OCI-LY7 (cell line): ENCODE results near the gene SRP68. TPM values are rescaled to one million over a fixed set of nuclear protein-coding genes. Genes with fewer than 3 reads are reported as not detected.

ENCODE experiments used
- BruUV-seq: library from RNA; stranded (reverse); fragments of 400-500 nt; replicated peaks from 2 replicates; lab custom pipeline; 2021; lab: Mats Ljungman, UMichigan
- CTCF ChIA-PET: fragments of 300-600 bp; sonication (Branson Sonifier 250); formaldehyde crosslinking; loops from one replicate; lab custom pipeline; 2022; ENCODE audit warnings: antibody characterized with exemption; ENCODE audit not compliant: unreplicated experiment; lab: Charles Lee
- POLR2A ChIA-PET: fragments of 300-600 bp; sonication (Branson Sonifier 250); formaldehyde crosslinking; loops from one replicate; lab custom pipeline; 2022; ENCODE audit warnings: antibody characterized with exemption; lab: Charles Lee
- DNase-seq: peaks from one replicate; pipeline ENCODE4 v3.0.0-alpha.2; 2015; ENCODE audit warnings: low spot score
- H2AFZ ChIP-seq: fragments of 200-600 bp; sonication (generic), shearing (Covaris generic); 2 replicates; pipeline ENCODE4 v1.6.1; 2014; ENCODE audit warnings: mild to moderate bottlenecking, antibody characterized with exemption, low read length, moderate library complexity
- H3K27ac ChIP-seq: fragments of 200-600 bp; sonication (generic); 2 replicates; pipeline ENCODE4 v1.5.1; 2014; ENCODE audit warnings: mixed run types, low read depth, mild to moderate bottlenecking, moderate library complexity, low read length, inconsistent platforms; ENCODE audit not compliant: poor library complexity, severe bottlenecking
- H3K36me3 ChIP-seq: fragments of 200-600 bp; sonication (generic); 2 replicates; pipeline ENCODE4 v1.6.1; 2014; ENCODE audit warnings: mild to moderate bottlenecking, antibody characterized with exemption, low read length, moderate library complexity, mixed read lengths; ENCODE audit not compliant: insufficient read depth
- H3K4me1 ChIP-seq: fragments of 200-600 bp; sonication (generic); 2 replicates; pipeline ENCODE4 v1.5.1; 2014; ENCODE audit warnings: mild to moderate bottlenecking, low read length; ENCODE audit not compliant: insufficient read depth, poor library complexity, severe bottlenecking
- H3K4me2 ChIP-seq: fragments of 200-600 bp; sonication (generic); 2 replicates; pipeline ENCODE4 v1.6.1; 2014; ENCODE audit warnings: mild to moderate bottlenecking, low read length
- H3K4me3 ChIP-seq: fragments of 200-600 bp; sonication (generic); 2 replicates; pipeline ENCODE4 v1.5.1; 2014; ENCODE audit warnings: mild to moderate bottlenecking, low read depth, low read length; ENCODE audit not compliant: poor library complexity, severe bottlenecking
- H3K79me2 ChIP-seq: fragments of 200-600 bp; sonication (generic); 2 replicates; pipeline ENCODE4 v1.6.1; 2016; ENCODE audit warnings: low read depth, mild to moderate bottlenecking, low read length, moderate library complexity, mixed read lengths; ENCODE audit not compliant: insufficient read depth
- H3K9me2 ChIP-seq: fragments of 200-600 bp; sonication (generic); 2 replicates; pipeline ENCODE4 v1.6.1; 2016; ENCODE audit warnings: mild to moderate bottlenecking, low read length, mixed read lengths; ENCODE audit not compliant: insufficient read depth
- H3K9me3 ChIP-seq: fragments of 200-600 bp; sonication (generic); 2 replicates; pipeline ENCODE4 v1.6.1; 2014; ENCODE audit warnings: mild to moderate bottlenecking, mixed run types, low read length, mixed read lengths
- H4K20me1 ChIP-seq: fragments of 200-600 bp; sonication (generic); 2 replicates; pipeline ENCODE4 v1.6.1; 2014; ENCODE audit warnings: mild to moderate bottlenecking, antibody characterized with exemption, low read length, moderate library complexity, mixed read lengths; ENCODE audit not compliant: insufficient read depth
- EZH2phosphoT487 ChIP-seq: fragments of 200-600 bp; sonication (generic); IDR thresholded peaks from 2 replicates; pipeline ENCODE4 v1.6.1; 2018; ENCODE audit warnings: low read depth, borderline replicate concordance, mild to moderate bottlenecking, mixed run types, antibody characterized with exemption, low read length, moderate library complexity, mixed read lengths
- intact Hi-C: fragments of 100-400 bp; cut with micrococcal nuclease; formaldehyde crosslinking; loops from one replicate; pipeline ENCODE4 v1.10.0; 2022; ENCODE audit not compliant: unreplicated experiment
- total RNA-seq, 2 experiments: library from RNA; depleted of rRNA in 1 of 2; stranded (reverse); fragments of >200 nt in 1 of 2; shearing (Covaris generic) in 1 of 2; gene quantifications; 2 replicates each; pipeline ENCODE4 v1.2.3, GENCODE V29; 2014 to 2022
- TF ChIP-seq, protein P1 (sequence below): fragments of 200-600 bp; sonication (generic); conservative IDR thresholded peaks from 2 replicates; pipeline ENCODE4 v1.5.1; 2014; ENCODE audit warnings: mild to moderate bottlenecking, antibody characterized with exemption, low read length, moderate library complexity, mixed read lengths

The SRP68 gene
- total RNA-seq, 2 experiments from 2014 or later, result 54.0 to 200 TPM

DNA sequence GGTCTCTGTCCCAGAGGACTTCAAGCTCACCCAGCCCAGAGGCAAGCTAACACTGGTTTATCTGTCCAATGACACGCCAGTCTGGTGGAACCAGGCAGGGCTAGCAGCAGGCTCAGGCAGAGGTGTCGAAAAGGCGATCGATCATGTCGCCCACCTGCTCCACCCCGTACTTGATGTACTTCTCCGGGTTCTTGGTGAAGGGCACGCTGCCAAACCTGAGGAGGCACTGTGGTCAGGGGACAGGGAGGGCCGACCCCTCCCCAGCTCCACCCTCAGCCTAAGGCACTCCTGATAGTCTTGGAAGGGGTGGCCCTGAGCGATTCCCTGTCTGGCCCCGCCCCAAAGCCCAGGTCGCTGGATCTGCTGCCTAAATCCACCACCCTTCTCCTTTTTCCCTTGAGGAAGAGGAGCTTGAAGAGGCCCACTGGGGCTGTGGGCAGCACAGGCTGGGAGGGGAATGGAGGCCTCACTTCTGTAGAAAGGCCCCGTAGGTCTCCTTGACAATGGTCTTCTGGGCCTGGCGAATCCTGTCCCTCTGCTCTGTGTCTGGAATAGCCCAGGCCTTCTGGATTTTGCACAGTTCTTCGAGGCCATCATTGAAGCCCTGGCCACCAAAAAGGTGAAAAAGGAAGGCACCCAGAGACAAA, 11.3 kb upstream of the SRP68 start:
- intact Hi-C loops, result no loop called here
- Histone ChIP-seq H3K36me3 (peaks cover 52% of the 10 kb centered on the region), H3K4me1 (peaks cover 3% of the 10 kb centered on the region), H3K9me3 (no peaks in the 10 kb centered on the region), H4K20me1 (no peaks in the 10 kb centered on the region), H3K4me3 (no peak overlapping the region), H3K27ac (no peak overlapping the region), H3K79me2 (no peaks in the 10 kb centered on the region), H3K9me2 (no peaks in the 10 kb centered on the region), H2AFZ (no peak overlapping the region), H3K4me2 (no peak overlapping the region)
- no peak for TF ChIP-seq EZH2phosphoT487
- TF ChIP-seq, protein P1, sequence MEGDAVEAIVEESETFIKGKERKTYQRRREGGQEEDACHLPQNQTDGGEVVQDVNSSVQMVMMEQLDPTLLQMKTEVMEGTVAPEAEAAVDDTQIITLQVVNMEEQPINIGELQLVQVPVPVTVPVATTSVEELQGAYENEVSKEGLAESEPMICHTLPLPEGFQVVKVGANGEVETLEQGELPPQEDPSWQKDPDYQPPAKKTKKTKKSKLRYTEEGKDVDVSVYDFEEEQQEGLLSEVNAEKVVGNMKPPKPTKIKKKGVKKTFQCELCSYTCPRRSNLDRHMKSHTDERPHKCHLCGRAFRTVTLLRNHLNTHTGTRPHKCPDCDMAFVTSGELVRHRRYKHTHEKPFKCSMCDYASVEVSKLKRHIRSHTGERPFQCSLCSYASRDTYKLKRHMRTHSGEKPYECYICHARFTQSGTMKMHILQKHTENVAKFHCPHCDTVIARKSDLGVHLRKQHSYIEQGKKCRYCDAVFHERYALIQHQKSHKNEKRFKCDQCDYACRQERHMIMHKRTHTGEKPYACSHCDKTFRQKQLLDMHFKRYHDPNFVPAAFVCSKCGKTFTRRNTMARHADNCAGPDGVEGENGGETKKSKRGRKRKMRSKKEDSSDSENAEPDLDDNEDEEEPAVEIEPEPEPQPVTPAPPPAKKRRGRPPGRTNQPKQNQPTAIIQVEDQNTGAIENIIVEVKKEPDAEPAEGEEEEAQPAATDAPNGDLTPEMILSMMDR, result no peak
- ChIA-PET CTCF (interaction anchor here (0.6 kb wide), 1 partner anchor 322 kb away, joined by 3 read pairs; no protein-coding TSS in a partner anchor), POLR2A (no interaction called here)
- no peak for DNase-seq
- no TSS peak for BruUV-seq

- Histone ChIP-seq H2AFZ (no peak overlapping the region), H3K9me2 (no peaks in the 10 kb centered on the region), H3K36me3 (peaks cover 41% of the 10 kb centered on the region), H3K4me2 (no peak overlapping the region), H3K79me2 (no peaks in the 10 kb centered on the region), H3K4me3 (no peak overlapping the region), H3K4me1 (peaks cover 6% of the 10 kb centered on the region), H3K9me3 (no peaks in the 10 kb centered on the region), H3K27ac (no peak overlapping the region), H4K20me1 (no peaks in the 10 kb centered on the region)
- DNase-seq, result no peak
- TSS peak; percentile 48 for BruUV-seq
- TF ChIP-seq EZH2phosphoT487, result no peak
- TF ChIP-seq, protein P1, result no peak
- ChIA-PET POLR2A (no interaction called here), CTCF (no interaction called here)
- intact Hi-C loops, result no loop called here
These were observed 10.3 kb upstream of the SRP68 start for GRCh38 chr17:76082326-76083251.
